ENCODE measurements around the gene KIZ.
"Not testable (repeated sequence)": the region's sequence is repeated elsewhere in the genome, so short reads cannot be mapped to it uniquely, and the experiment has no call there.

Gene KIZ

DNA sequence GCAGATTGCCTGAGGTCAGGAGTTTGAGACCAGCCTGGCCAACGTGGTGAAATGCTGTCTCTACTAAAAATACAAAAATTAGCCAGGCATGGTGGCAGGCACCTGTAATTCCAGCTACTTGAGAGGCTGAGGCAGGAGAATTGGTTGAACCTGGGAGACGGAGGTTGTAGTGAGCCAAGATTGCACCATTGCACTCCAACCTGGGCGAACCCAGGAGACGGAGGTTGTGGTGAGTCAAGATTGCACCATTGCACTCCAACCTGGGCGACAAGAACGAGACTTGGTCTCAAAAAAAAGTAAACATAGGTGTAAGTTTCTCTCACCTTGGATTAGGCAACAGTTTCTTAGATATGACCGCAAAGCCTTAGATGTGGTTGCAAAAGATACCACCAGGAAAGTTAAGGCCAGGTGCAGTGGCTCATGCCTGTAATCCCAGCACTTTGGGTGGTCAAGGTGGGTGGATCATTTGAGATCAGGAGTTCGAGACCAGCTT is 121.8 kb downstream of the KIZ start:
- H3K23ac ChIP-seq (ENCODE audit: low read length); H2BK120ac ChIP-seq (ENCODE audit: insufficient read depth, low read length, poor library complexity); H4K8ac ChIP-seq (ENCODE audit: low read depth, low read length); H2AFZ ChIP-seq (ENCODE audit: insufficient read depth, low read length, poor library complexity); H4K12ac ChIP-seq (ENCODE audit: low read depth, low read length); H3K4ac ChIP-seq (ENCODE audit: low read depth, low read length); H3K9ac ChIP-seq (ENCODE audit: low read length); H3K9me3 ChIP-seq (ENCODE audit: insufficient read depth, low read depth, low read length); H3K36me3 ChIP-seq (ENCODE audit: control insufficient read depth in 1 of 2, insufficient read depth in 2 of 2, low read length in 2 of 2); H3K79me1 ChIP-seq (ENCODE audit: low read length); H3K4me2 ChIP-seq (ENCODE audit: low read length); H3K4me1 ChIP-seq (ENCODE audit: control insufficient read depth in 1 of 2, insufficient read depth in 2 of 2, low read length in 2 of 2); H3K27ac ChIP-seq (ENCODE audit: low read depth, low read length); H3K18ac ChIP-seq (ENCODE audit: low read length); H3K4me3 ChIP-seq (ENCODE audit: low read depth, low read length); H3K14ac ChIP-seq (ENCODE audit: low read length); H2BK5ac ChIP-seq (ENCODE audit: low read depth, low read length, poor library complexity); H4K91ac ChIP-seq (ENCODE audit: low read depth, low read length); H3K79me2 ChIP-seq (ENCODE audit: control insufficient read depth, insufficient read depth, low read length, poor library complexity); H2BK12ac ChIP-seq (ENCODE audit: low read length); H2AK5ac ChIP-seq (ENCODE audit: low read length); H3K27me3 ChIP-seq (ENCODE audit: insufficient read depth, low read length): not testable (repeated sequence)
- peak; percentile 9 to 69 for DNase-seq
- WGBS (ENCODE audit: extremely low coverage, insufficient coverage, insufficient read length): no CpG with 5 or more reads among the region's 8 CpGs

DNA sequence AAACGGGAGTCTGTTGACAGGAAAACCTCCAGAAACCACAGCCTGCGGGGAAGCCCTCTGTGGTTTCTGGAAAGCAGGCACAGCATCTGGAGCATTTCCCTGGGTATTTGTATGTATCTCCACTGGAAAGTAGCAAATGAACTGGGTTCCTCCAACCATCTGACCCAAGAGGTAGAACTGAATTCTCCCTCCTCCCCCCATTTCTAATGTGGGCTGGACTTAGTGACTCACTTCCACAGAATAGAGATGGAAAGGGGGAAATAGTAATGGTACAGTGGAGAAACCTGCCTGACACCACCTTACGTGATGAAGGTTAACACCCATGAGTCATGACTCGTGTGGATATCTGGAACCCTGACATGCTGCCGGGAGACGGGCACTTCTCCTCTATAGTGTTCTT is 125.4 kb downstream of the KIZ start:
- no peaks in the 10 kb centered on the region for H3K36me3 ChIP-seq (ENCODE audit: control insufficient read depth in 1 of 2, insufficient read depth in 2 of 2, low read length in 2 of 2)
- no peak overlapping the region for H4K8ac ChIP-seq (ENCODE audit: low read depth, low read length)
- WGBS (ENCODE audit: extremely low coverage, insufficient coverage, insufficient read length): no CpG with 5 or more reads among the region's 6 CpGs
- no peak overlapping the region for H2AK5ac ChIP-seq (ENCODE audit: low read length)
- H2BK5ac ChIP-seq (ENCODE audit: low read depth, low read length, poor library complexity): no peak overlapping the region
- no peak overlapping the region for H3K18ac ChIP-seq (ENCODE audit: low read length)
- no peak overlapping the region for H3K14ac ChIP-seq (ENCODE audit: low read length)
- H4K91ac ChIP-seq (ENCODE audit: low read depth, low read length): no peak overlapping the region
- H3K27ac ChIP-seq (ENCODE audit: low read depth, low read length): no peak overlapping the region
- no peak overlapping the region for H3K23ac ChIP-seq (ENCODE audit: low read length)
- no peaks in the 10 kb centered on the region for H3K4me1 ChIP-seq (ENCODE audit: control insufficient read depth in 1 of 2, insufficient read depth in 2 of 2, low read length in 2 of 2)
- H2BK120ac ChIP-seq (ENCODE audit: insufficient read depth, low read length, poor library complexity): no peak overlapping the region
- peaks cover 2% of the 10 kb centered on the region for H3K9me3 ChIP-seq (ENCODE audit: insufficient read depth, low read depth, low read length)
- H3K79me1 ChIP-seq (ENCODE audit: low read length): no peaks in the 10 kb centered on the region
- H2BK12ac ChIP-seq (ENCODE audit: low read length): no peak overlapping the region
- H3K9ac ChIP-seq (ENCODE audit: low read length): no peak overlapping the region
- no peak overlapping the region for H3K4me2 ChIP-seq (ENCODE audit: low read length)
- DNase-seq: no peak
- H3K4ac ChIP-seq (ENCODE audit: low read depth, low read length): no peak overlapping the region
- no peak overlapping the region for H2AFZ ChIP-seq (ENCODE audit: insufficient read depth, low read length, poor library complexity)
- H3K4me3 ChIP-seq (ENCODE audit: low read depth, low read length): no peak overlapping the region
- no peaks in the 10 kb centered on the region for H3K27me3 ChIP-seq (ENCODE audit: insufficient read depth, low read length)
- no peak overlapping the region for H4K12ac ChIP-seq (ENCODE audit: low read depth, low read length)
- H3K79me2 ChIP-seq (ENCODE audit: control insufficient read depth, insufficient read depth, low read length, poor library complexity): no peaks in the 10 kb centered on the region

DNA sequence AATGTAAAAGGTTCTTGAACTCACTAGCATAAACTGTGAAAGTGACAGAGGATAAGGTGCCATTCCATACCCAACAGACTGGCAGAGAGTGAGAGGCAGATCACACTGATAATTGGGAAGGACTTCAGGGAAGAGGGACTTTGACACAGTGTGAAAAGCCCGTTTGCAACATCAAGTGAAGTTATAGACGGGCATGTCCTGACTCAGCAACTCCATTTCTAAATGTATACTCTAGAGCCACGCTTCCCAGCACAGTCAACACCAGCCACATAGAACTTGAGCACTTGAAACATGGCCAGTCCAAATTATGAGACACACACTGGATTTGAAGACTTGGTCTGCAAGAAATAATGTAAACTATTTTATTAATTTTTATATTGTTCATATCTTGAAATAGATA is 131.3 kb downstream of the KIZ start:
- no peak overlapping the region for H2AFZ ChIP-seq (ENCODE audit: insufficient read depth, low read length, poor library complexity)
- no peak overlapping the region for H4K91ac ChIP-seq (ENCODE audit: low read depth, low read length)
- no peaks in the 10 kb centered on the region for H3K79me1 ChIP-seq (ENCODE audit: low read length)
- no peak overlapping the region for H2BK120ac ChIP-seq (ENCODE audit: insufficient read depth, low read length, poor library complexity)
- H4K8ac ChIP-seq (ENCODE audit: low read depth, low read length): no peak overlapping the region
- DNase-seq: no peak
- no peak overlapping the region for H4K12ac ChIP-seq (ENCODE audit: low read depth, low read length)
- H3K4me1 ChIP-seq (ENCODE audit: control insufficient read depth in 1 of 2, insufficient read depth in 2 of 2, low read length in 2 of 2): no peaks in the 10 kb centered on the region
- H2BK5ac ChIP-seq (ENCODE audit: low read depth, low read length, poor library complexity): no peak overlapping the region
- H3K4me2 ChIP-seq (ENCODE audit: low read length): no peak overlapping the region
- H3K14ac ChIP-seq (ENCODE audit: low read length): no peak overlapping the region
- no peak overlapping the region for H2AK5ac ChIP-seq (ENCODE audit: low read length)
- no peak overlapping the region for H3K27ac ChIP-seq (ENCODE audit: low read depth, low read length)
- H3K23ac ChIP-seq (ENCODE audit: low read length): no peak overlapping the region
- no peak overlapping the region for H2BK12ac ChIP-seq (ENCODE audit: low read length)
- no peak overlapping the region for H3K9ac ChIP-seq (ENCODE audit: low read length)
- no peak overlapping the region for H3K18ac ChIP-seq (ENCODE audit: low read length)
- peaks cover 2% of the 10 kb centered on the region for H3K9me3 ChIP-seq (ENCODE audit: insufficient read depth, low read depth, low read length)
- no peaks in the 10 kb centered on the region for H3K27me3 ChIP-seq (ENCODE audit: insufficient read depth, low read length)
- no peaks in the 10 kb centered on the region for H3K79me2 ChIP-seq (ENCODE audit: control insufficient read depth, insufficient read depth, low read length, poor library complexity)
- no CpG with 5 or more reads among the region's 3 CpGs for WGBS (ENCODE audit: extremely low coverage, insufficient coverage, insufficient read length)
- H3K36me3 ChIP-seq (ENCODE audit: control insufficient read depth in 1 of 2, insufficient read depth in 2 of 2, low read length in 2 of 2): no peaks in the 10 kb centered on the region
- no peak overlapping the region for H3K4ac ChIP-seq (ENCODE audit: low read depth, low read length)
- H3K4me3 ChIP-seq (ENCODE audit: low read depth, low read length): no peak overlapping the region

DNA sequence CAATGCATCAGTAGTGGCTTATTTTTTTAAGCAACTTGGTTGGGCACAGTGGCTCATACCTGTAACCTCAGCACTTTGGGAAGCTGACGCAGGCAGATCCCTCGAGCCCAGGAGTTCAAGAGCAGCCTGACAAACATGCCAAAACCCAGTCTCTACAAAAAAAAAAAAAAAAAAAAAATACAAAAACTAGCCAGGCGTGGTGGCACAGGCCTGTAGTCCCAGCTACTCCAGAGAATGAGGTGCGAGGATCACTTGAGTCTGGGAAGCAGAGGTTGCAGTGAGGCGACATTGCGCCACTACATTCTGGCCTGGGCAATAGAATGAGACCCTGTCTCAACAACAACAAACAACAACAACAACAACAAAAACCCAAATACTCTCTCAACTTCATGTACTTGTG is 132.5 kb downstream of the KIZ start:
- no peak overlapping the region for H3K9ac ChIP-seq (ENCODE audit: low read length)
- H2AK5ac ChIP-seq (ENCODE audit: low read length): no peak overlapping the region
- no peak overlapping the region for H3K4me3 ChIP-seq (ENCODE audit: low read depth, low read length)
- no peaks in the 10 kb centered on the region for H3K79me1 ChIP-seq (ENCODE audit: low read length)
- H3K27ac ChIP-seq (ENCODE audit: low read depth, low read length): no peak overlapping the region
- no peak overlapping the region for H4K12ac ChIP-seq (ENCODE audit: low read depth, low read length)
- no peak overlapping the region for H3K4ac ChIP-seq (ENCODE audit: low read depth, low read length)
- no peak overlapping the region for H4K8ac ChIP-seq (ENCODE audit: low read depth, low read length)
- H4K91ac ChIP-seq (ENCODE audit: low read depth, low read length): no peak overlapping the region
- no peak overlapping the region for H2BK5ac ChIP-seq (ENCODE audit: low read depth, low read length, poor library complexity)
- H3K23ac ChIP-seq (ENCODE audit: low read length): no peak overlapping the region
- no peak overlapping the region for H2AFZ ChIP-seq (ENCODE audit: insufficient read depth, low read length, poor library complexity)
- H3K36me3 ChIP-seq (ENCODE audit: control insufficient read depth in 1 of 2, insufficient read depth in 2 of 2, low read length in 2 of 2): no peaks in the 10 kb centered on the region
- no peak overlapping the region for H3K14ac ChIP-seq (ENCODE audit: low read length)
- H3K18ac ChIP-seq (ENCODE audit: low read length): no peak overlapping the region
- H3K4me1 ChIP-seq (ENCODE audit: control insufficient read depth in 1 of 2, insufficient read depth in 2 of 2, low read length in 2 of 2): no peaks in the 10 kb centered on the region
- no peak for DNase-seq
- no peak overlapping the region for H2BK12ac ChIP-seq (ENCODE audit: low read length)
- no peaks in the 10 kb centered on the region for H3K27me3 ChIP-seq (ENCODE audit: insufficient read depth, low read length)
- H3K79me2 ChIP-seq (ENCODE audit: control insufficient read depth, insufficient read depth, low read length, poor library complexity): no peaks in the 10 kb centered on the region
- H3K4me2 ChIP-seq (ENCODE audit: low read length): no peak overlapping the region
- no peak overlapping the region for H2BK120ac ChIP-seq (ENCODE audit: insufficient read depth, low read length, poor library complexity)
- WGBS (ENCODE audit: extremely low coverage, insufficient coverage, insufficient read length): no CpG with 5 or more reads among the region's 6 CpGs
- peaks cover 2% of the 10 kb centered on the region for H3K9me3 ChIP-seq (ENCODE audit: insufficient read depth, low read depth, low read length)
